COLO668 (cell line): Measurements from ENCODE around the gene OASL.
A peak's percentile ranks its signal among the peaks of the same experiment; 100 is the strongest.

Source experiments
- DNase-seq: peaks from one replicate; lab custom pipeline; 2025; ENCODE audit not compliant: unreplicated experiment; lab: John Stamatoyannopoulos, UW

The OASL gene

DNA sequence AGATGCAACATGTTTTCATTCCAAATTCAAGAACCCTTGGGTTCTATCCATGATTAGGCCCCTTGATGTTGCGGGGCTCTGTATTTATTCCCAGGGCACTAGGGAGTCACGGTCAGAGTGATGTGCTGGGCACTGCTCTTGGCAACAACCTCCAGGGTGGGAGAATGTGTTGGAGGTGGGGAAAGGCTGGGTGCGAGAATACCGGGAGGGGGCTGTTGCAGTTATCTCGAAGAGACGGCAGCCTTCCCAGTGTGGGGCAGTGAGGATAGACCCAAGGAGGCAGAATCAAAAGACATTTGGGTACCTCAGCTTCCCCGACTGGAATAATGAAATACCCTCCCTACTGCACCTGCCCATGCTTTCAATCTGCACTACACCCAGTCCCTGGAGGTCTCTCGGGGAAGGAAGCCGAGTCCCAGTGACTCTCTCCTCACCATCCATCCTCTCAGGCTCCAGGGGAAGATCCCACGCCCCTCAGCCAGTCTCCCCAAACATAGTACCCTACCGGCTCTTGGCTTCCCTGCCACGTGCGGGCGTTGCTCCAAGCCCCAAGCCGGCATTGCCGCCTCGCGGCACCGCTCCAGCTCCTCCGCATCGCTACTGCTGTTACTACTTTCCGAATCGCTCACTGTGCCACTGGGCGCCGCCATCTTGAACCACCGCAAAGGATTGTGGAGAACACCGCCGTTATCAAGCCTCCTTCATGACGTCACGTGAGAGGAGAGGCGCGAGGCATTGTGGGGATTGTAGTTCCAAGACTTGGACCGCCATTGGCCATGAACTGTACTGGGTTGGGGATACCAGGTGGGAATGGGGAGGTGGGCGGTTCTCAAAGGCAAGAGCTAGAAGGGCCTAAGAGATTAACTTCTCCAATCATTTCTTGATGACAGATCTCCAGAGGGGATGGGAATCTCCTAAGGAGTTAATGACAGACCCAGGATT, 22.9 kb downstream of the OASL start, which contains the start of gene C12orf43:
Gene C12orf43, minus strand, starts transcription at position 663 of the 942 bp plus-strand sequence. Its CDS starts 13 bp downstream, at position 650.
- DNase-seq, result peak; percentile 94

DNA sequence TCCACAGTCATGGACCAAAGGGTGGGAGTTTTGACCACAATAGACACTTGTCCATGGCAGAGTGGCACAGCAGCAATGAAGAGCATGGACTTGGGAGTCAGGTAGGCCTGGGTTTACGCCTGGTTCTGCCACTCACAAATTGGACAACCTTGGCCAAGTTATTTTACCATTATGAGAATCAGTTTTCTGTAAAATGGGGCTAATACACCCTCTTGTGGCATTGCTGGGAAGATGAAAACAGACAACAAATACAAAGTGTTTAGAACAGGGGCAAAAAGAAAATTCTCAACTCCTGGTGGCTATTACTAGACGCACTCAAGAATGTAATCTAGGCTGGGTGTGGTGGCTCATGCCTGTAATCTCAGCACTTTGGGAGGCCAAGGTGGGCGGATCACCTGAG, 25.3 kb downstream of the OASL start:
- DNase-seq, result no peak

GRCh38 chr12:121011820-121012219, 27.2 kb downstream of the OASL start:
- no peak for DNase-seq

- no peak for DNase-seq
Measured at GRCh38 chr12:121010860-121011259, 28.2 kb downstream of the OASL start.

DNA sequence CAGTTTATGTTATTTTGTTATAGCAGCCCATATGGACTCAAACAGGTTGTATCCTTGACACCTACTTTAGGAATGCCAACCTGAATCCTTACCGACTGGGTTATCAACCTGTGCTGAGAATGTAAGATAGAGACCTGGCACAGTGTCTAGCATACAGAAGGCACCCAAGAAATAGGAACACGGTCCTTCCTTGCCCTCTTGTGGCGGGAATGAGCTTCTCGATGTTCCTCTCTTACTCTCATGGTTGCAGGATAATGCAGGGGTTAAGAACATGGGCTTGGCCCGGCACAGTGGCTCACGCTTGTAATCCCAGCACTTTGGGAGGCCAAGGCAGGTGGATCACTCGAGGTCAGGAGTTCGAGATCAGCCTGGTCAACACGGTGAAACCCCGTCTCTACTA, 29.3 kb downstream of the OASL start:
- peak; percentile 56 for DNase-seq

DNA sequence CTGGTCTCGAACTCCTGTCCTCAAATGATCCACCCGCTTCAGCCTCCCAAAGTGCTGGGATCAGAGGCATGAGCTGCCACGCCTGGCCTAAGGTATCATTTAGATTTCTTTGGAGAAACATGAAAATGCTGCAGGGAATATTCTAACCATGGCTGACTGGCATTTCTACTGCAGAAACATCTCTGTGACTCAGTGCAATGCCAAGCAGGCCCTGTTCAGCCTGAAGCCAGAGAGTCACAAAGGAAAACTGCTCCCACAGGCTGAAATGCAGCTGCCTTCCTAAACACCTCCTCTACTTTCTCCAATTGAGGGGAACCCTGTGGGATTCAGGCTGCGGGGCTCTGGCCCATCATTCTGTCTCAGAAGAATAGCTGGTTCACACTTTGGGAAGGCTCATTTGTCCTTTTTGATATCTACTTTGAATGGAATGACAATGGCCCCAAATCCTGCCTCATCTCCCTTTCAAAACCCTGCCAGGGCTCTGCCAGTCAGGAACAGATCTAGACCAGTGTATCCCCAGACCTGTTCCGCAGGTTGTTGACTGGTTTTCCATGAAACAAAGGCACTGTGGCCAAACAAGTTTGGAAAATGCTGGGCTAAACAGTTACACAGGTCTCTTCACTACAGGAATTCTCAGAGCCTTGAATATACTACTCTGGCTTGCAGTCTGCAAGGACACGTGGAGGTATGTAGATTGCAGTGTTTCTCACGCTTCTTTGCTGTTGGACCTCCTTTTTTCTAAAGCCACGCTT, 30.5 kb downstream of the OASL start:
- DNase-seq, result no peak

DNA sequence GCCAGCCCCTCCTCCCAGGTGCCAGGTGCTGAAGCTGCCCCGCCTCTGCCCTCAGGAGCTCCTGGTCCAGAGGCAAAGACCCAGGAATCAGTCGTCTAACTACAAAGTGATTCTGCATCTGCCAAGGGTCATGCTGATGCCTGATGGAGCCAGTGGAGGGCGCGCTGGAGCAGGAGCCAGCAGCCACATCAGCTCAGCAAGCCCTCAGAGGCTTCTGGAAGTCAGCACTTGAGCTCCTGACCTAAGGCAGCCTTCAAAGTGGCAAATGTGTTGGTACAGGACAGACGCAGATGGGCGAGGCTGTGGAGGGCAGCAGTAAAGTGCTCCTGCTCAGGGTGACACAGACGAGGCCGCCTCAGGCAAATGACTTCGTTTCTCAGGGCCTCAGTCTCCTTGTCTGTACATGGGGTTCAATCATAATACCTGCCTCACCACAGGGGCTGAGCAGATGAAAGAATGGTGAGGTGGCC, 33.7 kb downstream of the OASL start:
- DNase-seq, result peak; percentile 82

- DNase-seq, result no peak
Measured at GRCh38 chr12:121004253-121004815, 34.7 kb downstream of the OASL start.

DNA sequence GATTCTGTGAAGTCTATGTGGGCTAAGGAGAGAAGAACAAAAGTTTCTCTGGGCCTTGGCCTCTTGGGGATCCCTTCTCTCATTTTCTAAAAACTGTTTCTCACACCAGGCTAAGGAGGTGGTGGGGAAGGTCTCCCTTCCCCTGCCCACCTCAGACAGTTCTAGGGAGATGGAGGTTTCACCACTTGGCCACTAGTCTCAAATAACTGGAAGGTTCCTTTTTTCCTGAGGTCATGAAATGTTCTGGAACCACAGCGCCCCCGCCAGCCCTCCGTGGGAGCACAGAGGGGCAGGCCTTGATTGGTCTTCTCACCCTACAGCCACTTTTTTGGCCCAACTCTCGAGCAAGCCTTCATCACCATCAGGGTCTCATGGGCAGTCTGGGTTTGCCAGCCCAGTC, 35.4 kb downstream of the OASL start:
- peak; percentile 39 for DNase-seq

DNA sequence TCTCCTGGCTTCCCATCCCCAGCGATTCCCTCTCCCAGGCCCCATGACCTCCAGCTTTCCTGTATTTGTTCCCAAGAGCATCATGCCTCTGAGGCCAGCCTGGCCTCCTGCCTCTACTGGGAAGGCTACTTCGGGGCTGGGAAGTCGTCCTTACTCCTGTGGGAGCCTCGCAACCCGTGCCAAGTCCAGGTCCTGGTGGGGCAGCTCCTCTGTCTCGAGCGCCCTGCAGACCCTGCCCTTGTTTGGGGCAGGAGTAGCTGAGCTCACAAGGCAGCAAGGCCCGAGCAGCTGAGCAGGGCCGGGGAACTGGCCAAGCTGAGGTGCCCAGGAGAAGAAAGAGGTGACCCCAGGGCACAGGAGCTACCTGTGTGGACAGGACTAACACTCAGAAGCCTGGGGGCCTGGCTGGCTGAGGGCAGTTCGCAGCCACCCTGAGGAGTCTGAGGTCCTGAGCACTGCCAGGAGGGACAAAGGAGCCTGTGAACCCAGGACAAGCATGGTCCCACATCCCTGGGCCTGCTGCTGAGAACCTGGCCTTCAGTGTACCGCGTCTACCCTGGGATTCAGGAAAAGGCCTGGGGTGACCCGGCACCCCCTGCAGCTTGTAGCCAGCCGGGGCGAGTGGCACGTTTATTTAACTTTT, 37.1 kb downstream of the OASL start:
- no peak for DNase-seq

- DNase-seq, result no peak
Measured at GRCh38 chr12:121001060-121001459, 38.0 kb downstream of the OASL start.

DNA sequence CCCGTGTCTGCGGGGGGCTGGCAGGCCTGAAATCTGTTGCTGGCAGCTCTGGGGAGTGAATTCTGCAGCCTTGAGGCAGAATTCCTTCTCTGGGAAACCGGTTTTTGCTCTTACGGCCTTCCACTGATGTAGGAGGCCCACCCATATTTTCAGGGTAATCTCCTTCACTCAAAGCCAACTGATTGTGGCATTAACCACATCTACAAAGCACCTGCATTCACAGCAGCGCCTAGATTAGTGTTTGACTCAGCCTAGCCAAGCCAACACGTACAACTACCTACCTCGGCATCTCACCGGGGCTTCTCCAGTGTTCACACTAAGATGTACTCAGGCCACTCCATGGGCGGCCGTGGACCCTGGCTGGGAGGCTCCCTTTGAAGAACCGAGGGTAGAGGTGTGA, 38.5 kb downstream of the OASL start:
- no peak for DNase-seq

DNA sequence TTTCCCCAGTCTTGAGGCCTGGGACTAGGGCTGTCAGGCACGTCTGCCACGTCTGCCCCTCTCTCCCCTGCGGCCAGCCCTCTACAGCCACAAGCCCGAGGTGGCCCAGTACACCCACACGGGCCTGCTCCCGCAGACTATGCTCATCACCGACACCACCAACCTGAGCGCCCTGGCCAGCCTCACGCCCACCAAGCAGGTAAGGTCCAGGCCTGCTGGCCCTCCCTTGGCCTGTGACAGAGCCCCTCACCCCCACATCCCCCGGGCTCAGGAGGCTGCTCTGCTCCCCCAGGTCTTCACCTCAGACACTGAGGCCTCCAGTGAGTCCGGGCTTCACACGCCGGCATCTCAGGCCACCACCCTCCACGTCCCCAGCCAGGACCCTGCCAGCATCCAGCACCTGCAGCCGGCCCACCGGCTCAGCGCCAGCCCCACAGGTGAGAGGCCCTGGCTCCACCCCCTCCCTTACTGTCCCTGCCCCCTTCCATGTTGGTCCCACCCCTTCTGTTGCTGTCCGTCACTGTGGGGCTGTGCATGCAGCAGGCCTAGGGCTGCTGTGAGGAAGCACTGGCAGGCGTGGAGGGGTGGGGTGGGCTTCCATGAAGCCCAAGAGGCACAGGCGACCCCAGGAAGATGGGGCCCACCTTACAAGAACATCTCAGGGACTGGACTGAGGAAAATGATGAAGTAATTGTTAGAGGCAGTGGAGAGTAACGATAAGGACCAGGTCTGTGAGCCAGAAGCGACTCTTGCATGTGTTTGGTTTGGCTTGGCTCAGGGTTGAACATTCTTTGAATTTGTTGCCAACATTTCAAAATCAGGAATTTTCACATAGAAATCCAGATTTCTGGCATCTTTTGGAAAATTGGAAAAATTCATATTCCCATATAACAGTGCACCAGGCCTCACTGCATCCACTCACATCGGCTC, 39.6 kb downstream of the OASL start:
- no peak for DNase-seq

GRCh38 chr12:120998435-120998834, 40.6 kb downstream of the OASL start:
- DNase-seq, result no peak

- no peak for DNase-seq
Measured at GRCh38 chr12:120997448-120997847, 41.6 kb downstream of the OASL start.

GRCh38 chr12:120996133-120996746, 42.8 kb downstream of the OASL start:
- DNase-seq, result no peak

DNA sequence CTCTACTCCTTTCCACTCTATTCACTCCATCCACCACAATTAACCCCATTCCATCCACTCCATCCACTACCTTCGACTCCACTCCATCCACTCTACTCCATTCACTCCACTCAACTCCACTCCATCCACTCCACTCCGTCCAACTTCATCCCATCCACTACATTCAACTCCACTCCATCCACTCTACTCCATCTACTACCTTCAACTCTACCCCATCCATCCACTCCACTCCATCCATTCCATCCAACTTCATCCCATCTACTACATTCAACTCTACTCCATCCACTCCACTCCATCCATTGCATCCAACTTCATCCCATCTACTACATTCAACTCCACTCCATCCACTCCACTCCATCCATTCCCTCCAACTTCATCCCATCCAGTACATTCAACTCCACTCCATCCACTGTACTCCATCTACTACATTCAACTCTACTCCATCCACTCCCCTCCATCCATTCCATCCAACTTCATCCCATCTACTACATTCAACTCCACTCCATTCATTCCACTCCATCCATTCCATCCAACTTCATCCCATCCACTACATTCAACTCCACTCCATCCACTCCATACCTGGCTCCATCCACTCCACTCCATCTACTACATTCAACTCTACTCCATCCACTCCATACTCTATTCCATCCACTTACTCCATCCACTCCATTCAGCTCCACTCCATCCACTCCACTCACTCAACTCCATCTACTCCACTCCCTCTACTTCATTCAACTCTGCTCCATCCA, 44.3 kb downstream of the OASL start:
- no peak for DNase-seq

GRCh38 chr12:120994059-120994458, 45.0 kb downstream of the OASL start:
- no peak for DNase-seq

DNA sequence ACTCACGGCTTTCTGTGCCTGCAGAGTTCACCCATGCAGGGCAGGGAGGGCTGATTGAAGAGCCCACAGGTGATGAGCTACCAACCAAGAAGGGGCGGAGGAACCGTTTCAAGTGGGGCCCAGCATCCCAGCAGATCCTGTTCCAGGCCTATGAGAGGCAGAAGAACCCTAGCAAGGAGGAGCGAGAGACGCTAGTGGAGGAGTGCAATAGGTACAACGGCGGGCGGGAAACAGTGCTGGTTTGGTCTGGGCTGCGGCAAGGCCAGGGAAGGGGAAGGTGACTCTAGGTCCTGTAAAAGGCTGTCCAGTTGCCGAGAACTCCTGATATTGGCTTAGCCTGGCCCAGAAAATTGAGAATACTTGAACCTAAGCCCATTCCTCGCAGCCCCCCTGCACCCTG, 45.5 kb downstream of the OASL start:
- no peak for DNase-seq
